GM19099 (cell line): ENCODE data around the gene SERPINI1.

Source experiments
- POLR2A ChIP-seq: IDR thresholded peaks from 3 replicates; pipeline ENCODE4 v1.6.1; 2011; ENCODE audit warnings: low read depth; ENCODE audit not compliant: insufficient read length; ENCODE audit errors: extremely low read depth

Gene SERPINI1

GRCh38 chr3:167750272-167750971, 14.9 kb downstream of the SERPINI1 start:
- TF ChIP-seq POLR2A = no peak

GRCh38 chr3:167754049-167754448, 18.5 kb downstream of the SERPINI1 start:
- TF ChIP-seq POLR2A = no peak

DNA sequence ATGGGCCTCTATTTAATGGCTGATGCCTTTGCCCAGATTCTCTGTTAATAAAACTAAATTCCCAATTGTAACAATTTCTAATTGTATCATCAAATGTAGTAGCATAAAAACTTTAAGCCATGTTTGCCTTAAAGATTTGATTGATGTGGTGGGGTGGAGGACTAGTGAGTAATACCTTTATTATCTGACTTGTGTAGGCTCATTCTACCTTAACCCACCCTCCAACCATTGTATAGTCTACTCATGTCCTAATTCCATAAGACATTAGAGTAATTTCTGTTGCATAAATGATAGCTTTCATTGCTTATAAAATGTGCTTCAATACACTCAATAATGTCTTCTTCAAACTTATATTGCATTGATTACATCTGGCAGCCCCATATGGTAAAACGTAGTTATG, 25.8 kb downstream of the SERPINI1 start:
- TF ChIP-seq POLR2A = no peak

GRCh38 chr3:167762296-167762695, 26.8 kb downstream of the SERPINI1 start:
- no peak for TF ChIP-seq POLR2A

DNA sequence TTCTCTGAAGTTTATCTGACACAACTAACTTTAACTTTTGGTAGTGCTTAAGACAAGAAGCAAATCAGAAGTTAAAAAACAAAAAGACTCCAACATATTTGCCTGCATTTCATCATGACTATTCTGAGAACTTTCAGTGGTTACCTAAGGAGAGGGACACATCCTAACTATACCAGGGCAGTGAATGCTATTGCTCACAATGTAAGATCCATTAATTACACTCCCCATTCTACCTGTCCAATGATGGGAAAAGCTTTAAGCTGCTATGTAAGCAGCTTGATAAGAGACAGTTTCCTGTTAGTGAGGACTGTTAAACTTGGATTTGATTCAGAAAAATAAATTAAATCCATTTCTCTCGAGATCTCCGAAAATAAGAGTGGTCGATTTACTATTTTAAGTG, 37.5 kb downstream of the SERPINI1 start:
- TF ChIP-seq POLR2A = no peak

GRCh38 chr3:167773584-167773983, 38.1 kb downstream of the SERPINI1 start:
- TF ChIP-seq POLR2A = no peak

DNA sequence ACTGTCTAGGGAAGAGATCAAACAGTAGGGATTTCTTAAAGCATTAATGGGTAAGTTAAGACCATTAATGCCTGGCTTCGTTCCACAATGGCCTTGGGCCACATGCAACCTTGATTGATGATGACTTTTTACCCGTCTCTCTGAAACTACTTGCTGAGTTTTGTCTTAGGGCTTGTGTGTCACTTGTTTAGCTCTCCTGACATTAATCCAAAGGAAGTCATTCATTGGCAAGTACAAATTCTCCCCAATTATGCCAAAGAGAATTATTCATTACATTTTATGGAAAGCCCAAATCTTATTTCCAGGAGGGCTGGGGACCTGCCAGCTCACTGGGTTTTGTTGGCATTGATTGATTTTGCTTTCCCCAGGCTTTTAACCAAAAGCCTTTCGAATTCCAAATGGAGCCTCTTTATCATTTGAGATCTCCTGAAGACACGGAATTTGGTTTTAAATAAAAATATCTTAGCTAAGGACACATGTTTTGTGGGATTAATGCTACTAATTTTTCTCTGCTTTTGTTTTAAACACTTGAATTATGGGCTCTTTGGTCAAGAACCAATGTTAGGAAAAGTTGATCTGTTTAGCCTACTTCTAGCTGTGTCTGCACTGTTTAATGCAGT, 40.7 kb downstream of the SERPINI1 start:
- no peak for TF ChIP-seq POLR2A

DNA sequence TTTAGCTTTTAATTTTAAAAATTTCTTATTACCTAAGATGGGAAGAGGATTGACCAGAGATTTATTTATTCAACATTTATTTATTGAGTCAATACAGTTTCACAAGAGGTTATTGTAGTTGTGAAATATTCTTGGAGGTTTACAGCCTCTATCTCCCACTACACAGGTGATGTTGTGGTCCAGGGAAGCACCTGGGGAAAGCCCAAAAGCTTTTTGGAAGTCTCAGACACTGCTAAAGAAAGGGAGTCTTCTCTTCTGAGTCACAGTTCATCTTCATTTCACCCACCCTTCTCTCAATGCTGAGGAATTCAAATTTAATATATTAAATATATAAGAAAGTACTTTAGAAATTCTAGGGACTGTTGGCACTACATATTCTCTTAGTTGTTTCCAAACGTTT, 41.8 kb downstream of the SERPINI1 start:
- TF ChIP-seq POLR2A = no peak

DNA sequence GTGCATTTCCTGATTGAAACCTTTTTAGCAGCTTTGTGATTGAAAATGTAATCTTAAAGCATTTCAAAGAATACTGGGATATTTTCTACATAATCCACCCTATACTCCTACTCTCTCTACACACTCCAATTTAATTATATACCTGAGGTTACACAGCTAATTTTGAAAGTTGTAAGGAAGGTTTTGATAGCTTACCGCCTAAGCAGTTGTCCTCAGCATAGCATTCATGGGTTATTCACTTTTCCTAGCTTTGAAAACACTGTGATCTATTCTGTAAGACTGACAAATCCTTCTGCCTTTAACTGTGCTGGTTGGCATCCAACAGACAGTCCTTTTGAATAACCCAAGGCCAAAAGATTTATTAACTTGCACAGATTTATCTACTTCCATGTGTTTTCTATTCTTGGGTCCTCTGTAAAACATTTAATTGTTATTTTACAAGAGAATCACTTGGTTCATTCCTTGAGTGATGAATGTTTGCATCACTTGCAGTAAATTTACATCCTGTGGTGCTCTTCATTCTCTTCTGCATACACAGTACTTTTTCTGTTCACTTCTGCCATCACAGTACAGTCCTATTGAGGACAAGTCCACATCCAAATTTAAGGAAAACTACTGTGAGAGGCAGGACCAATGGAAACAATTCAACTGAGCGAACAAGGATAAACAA, 44.8 kb downstream of the SERPINI1 start:
- TF ChIP-seq POLR2A = no peak

GRCh38 chr3:167783781-167784180, 48.3 kb downstream of the SERPINI1 start:
- TF ChIP-seq POLR2A = no peak

DNA sequence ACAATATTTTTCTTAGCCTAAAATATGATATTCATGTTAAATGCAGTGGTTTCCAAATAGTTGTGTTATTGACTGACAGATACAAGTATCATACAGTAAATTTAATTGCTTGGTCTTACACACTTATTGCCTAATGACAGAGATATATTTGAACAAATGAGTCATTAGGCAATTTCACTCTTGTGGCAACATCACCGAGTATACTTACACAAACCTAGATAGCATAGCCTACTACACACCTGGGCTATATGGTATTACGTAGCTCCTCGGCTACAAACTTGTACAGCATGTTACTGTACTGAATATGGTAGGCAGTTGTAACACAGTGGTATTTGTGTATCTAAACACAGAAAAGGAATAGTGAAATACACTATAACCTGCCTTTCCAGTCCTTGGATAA, 50.3 kb downstream of the SERPINI1 start:
- TF ChIP-seq POLR2A = no peak

DNA sequence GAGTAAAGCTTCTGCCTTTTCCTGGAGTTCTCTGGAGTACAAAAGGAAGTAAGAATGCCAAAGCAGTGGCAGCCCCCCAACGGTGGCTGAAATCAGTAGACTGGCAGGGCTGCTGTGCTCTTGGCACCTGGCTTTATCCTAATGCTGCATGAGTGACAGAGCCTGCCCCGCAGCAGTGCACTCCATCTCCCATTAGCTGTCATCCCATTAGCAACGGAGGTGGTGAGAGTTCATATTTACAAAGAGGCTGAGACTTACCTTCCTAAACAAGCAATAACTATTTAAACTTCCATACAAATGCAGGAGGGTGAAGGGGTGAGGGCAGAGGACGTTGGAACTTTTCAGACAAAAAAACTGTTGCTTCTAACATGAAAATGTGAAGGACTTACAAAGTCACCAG, 51.9 kb downstream of the SERPINI1 start:
- no peak for TF ChIP-seq POLR2A

DNA sequence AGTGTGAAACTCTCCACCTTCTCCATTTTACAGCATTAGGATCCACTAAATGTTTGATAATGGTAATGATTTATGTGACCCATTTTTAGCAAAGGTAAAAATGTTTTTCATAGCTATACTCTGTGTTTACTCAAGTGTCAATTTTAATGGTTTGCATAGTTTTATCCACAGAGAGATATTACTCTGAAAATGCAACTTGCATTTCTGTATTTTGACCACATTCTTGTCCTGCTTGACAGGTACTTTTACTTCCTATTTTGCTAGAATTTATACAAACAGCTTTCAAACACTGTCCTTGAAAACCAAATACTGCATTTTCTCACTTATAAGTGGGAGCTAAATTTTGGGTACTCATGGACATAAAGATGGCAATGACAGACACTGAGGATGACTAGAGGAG, 62.9 kb downstream of the SERPINI1 start:
- TF ChIP-seq POLR2A = no peak

DNA sequence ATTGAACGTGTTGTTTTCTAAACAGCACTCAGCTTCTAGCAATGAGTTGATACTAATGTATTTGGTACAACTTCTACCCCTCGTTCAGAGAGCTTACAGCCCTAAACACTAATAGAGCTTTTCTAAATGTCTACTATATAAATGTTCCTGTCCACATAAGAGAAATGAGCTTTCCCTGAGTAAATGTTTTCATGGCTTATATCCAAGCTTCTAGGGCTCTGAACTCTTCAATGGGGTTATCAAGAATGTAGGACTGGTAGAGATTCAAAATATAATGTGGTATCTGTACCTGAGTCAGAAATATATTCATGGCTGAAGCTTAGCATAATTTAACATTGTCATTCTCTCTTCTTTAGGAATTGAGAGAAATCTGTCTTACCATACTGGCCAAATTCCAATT, 73.4 kb downstream of the SERPINI1 start:
- TF ChIP-seq POLR2A = no peak

DNA sequence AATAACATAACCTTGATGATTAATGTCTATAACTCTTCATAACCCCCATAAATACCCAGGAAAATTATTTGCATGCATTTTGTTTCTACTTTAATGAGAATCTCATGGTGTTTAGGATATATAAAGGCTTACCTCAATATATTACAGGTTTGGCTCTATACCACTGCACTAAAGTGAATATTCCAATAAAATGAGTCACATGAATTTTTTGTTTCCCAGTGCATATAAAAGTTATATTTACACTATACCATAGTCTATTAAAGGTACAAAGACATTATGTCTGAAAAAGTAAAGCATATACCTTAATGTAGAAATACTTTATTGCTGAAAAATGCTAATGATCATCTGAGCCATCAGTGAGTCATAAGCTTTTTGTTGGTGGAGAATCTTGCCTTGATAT, 74.7 kb downstream of the SERPINI1 start:
- TF ChIP-seq POLR2A = no peak

DNA sequence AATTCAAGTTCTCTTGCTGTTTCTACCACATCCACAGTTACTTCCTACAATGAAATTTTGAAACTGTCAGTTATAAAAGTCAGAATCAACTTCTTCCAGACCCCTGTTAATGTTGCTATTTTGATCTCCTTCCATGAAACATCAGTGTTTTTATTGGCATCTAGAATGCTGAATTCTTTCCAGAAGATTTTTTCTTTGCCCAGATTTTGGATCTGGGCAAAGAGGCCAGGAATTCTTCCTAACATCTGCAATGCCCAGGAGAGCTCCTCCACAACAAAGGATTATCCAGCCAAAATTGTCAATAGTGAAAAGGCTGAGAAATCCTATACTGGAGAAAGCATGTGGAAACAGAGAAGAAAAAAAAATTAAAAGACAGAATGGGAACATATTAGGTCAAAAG, 75.5 kb downstream of the SERPINI1 start:
- no peak for TF ChIP-seq POLR2A
